HepG2 (cell line): ENCODE data around the gene GRIN3B. TPM values are rescaled to one million over a fixed set of nuclear protein-coding genes. Genes with fewer than 3 reads are reported as not detected.

Experiments
- FOSL2 ChIP-seq: sonication (generic); formaldehyde crosslinking; IDR thresholded peaks from 2 replicates; pipeline ENCODE4 v1.4.0; 2020; ENCODE audit warnings: missing genetic modification reagents
- HIC2 ChIP-seq: sonication (generic); formaldehyde crosslinking; IDR thresholded peaks from 2 replicates; pipeline ENCODE4 v1.9.0; 2022; ENCODE audit warnings: low read depth, missing genetic modification reagents
- HMGXB4 ChIP-seq, 2 experiments: sonication (generic) in 1 of 2; formaldehyde crosslinking in 1 of 2; IDR thresholded peaks; 2 replicates each; pipeline versions ENCODE4 v1.4.0 to v1.6.1; 2018 to 2020; ENCODE audit warnings: missing genetic modification reagents in 2 of 2, borderline replicate concordance in 1 of 2, low read depth in 1 of 2, mild to moderate bottlenecking in 1 of 2, missing biosample characterization in 1 of 2
- LCORL ChIP-seq, 2 experiments: fragments of 450-650 bp in 1 of 2; sonication (generic) in 1 of 2; formaldehyde crosslinking in 1 of 2; IDR thresholded peaks; 2 replicates each; pipeline versions ENCODE4 v1.5.0 to v1.6.1; 2017 to 2020; ENCODE audit warnings: antibody characterized with exemption in 1 of 2, missing genetic modification reagents in 1 of 2
- TAF1 ChIP-seq: sonication (generic); formaldehyde crosslinking; IDR thresholded peaks from 2 replicates; pipeline ENCODE4 v1.4.0; 2020; ENCODE audit warnings: missing genetic modification reagents
- TBX3 ChIP-seq: fragments of 450-650 bp; IDR thresholded peaks from 2 replicates; pipeline ENCODE4 v1.6.1; 2017; ENCODE audit warnings: antibody characterized with exemption, mild to moderate bottlenecking, inconsistent platforms, borderline replicate concordance
- THRA ChIP-seq: sonication (generic); formaldehyde crosslinking; IDR thresholded peaks from 2 replicates; pipeline ENCODE4 v1.4.0; 2020; ENCODE audit warnings: missing genetic modification reagents, borderline replicate concordance
- TSC22D2 ChIP-seq: sonication (generic); formaldehyde crosslinking; IDR thresholded peaks from 2 replicates; pipeline ENCODE4 v1.5.1; 2020; ENCODE audit warnings: missing genetic modification reagents, mild to moderate bottlenecking, borderline replicate concordance
- ZBTB3 ChIP-seq: sonication (generic); formaldehyde crosslinking; IDR thresholded peaks from 2 replicates; pipeline ENCODE4 v1.4.0; 2020; ENCODE audit warnings: low read depth, mild to moderate bottlenecking, moderate library complexity, missing genetic modification reagents, borderline replicate concordance
- ZNF281 ChIP-seq: sonication (generic); formaldehyde crosslinking; IDR thresholded peaks from 2 replicates; pipeline ENCODE4 v1.4.0; 2020; ENCODE audit warnings: missing genetic modification reagents, borderline replicate concordance
- ZNF552 ChIP-seq: sonication (generic); formaldehyde crosslinking; IDR thresholded peaks from 2 replicates; pipeline ENCODE4 v1.9.0; 2022; ENCODE audit warnings: missing genetic modification reagents, mild to moderate bottlenecking, borderline replicate concordance
- ZNF878 ChIP-seq: sonication (generic); formaldehyde crosslinking; IDR thresholded peaks from 2 replicates; pipeline ENCODE4 v1.8.1; 2023; ENCODE audit warnings: mild to moderate bottlenecking, missing genetic modification reagents, moderate library complexity
- polyA plus RNA-seq, 8 experiments: library from polyadenylated mRNA; depleted of rRNA in 3 of 8; stranded (reverse) in 7 of 8; unstranded in 1 of 8; fragments of >200 nt; fragmentation: Illumina TruSeq in 4 of 8; extraction: Trizol in 4 of 8; gene quantifications; 2 replicates each; pipeline versions ENCODE4 v1.2.1 to v1.2.3, GENCODE V29; 2011 to 2016; ENCODE audit warnings: low read depth in 4 of 8, missing spikeins in 1 of 8, mixed read lengths in 1 of 8; ENCODE audit not compliant: insufficient read depth in 1 of 8
- total RNA-seq, 5 experiments: library from RNA; depleted of rRNA; stranded (reverse); fragments of >200 nt; fragmentation: Illumina TruSeq; extraction: Trizol; gene quantifications; 2 replicates each; pipeline ENCODE4 v1.2.3, GENCODE V29; 2016; ENCODE audit warnings: low read depth in 1 of 5

Gene GRIN3B
- total and polyA plus RNA-seq, 2 of the 13 experiments (the other 11 are each of a cell fraction or from before 2014, with no cell fraction given): 0.07 to 0.20 TPM

GRCh38 chr19:980133-980998, 19.9 kb upstream of the GRIN3B start (continued):
- peak; percentile 100 for TF ChIP-seq ZNF281 (CRISPR knock-in tag)
- TF ChIP-seq HMGXB4 (CRISPR knock-in tag; IDR thresholded peaks at IDR 0.05; ENCODE audit: borderline replicate concordance in 1 of 2, low read depth in 1 of 2): peak; percentile 79 to 81; a peak in 3 of 4 replicates
- TF ChIP-seq FOSL2 (CRISPR knock-in tag): peak; percentile 63
- peak; percentile 90 for TF ChIP-seq HIC2 (CRISPR knock-in tag)
- TF ChIP-seq TAF1 (CRISPR knock-in tag): peak; percentile 72; the same call in 1 of the 2 replicates
- TF ChIP-seq TSC22D2 (CRISPR knock-in tag): no peak
- 0 out of 2 replicates have a peak, but pooled peaks have one; percentile 8 for TF ChIP-seq TBX3
- no peak for TF ChIP-seq ZNF878
- TF ChIP-seq ZNF552: no peak; the same call in 1 of the 2 replicates
- TF ChIP-seq THRA (CRISPR knock-in tag): peak; percentile 74; the same call in 1 of the 2 replicates
- TF ChIP-seq ZBTB3 (CRISPR knock-in tag): no peak
- no peak for TF ChIP-seq LCORL (IDR thresholded peaks at IDR 0.05)
- peak; percentile 97 for TF ChIP-seq LCORL (CRISPR knock-in tag; IDR thresholded peaks at IDR 0.05)
